ENCODE results near the gene FOXE3.
A peak's percentile ranks its signal among the peaks of the same experiment; 100 is the strongest.

- no peak for TF ChIP-seq RFX5 (IDR thresholded peaks at IDR 0.05; ENCODE audit: low read depth, low read length)
- TF ChIP-seq, protein P1, sequence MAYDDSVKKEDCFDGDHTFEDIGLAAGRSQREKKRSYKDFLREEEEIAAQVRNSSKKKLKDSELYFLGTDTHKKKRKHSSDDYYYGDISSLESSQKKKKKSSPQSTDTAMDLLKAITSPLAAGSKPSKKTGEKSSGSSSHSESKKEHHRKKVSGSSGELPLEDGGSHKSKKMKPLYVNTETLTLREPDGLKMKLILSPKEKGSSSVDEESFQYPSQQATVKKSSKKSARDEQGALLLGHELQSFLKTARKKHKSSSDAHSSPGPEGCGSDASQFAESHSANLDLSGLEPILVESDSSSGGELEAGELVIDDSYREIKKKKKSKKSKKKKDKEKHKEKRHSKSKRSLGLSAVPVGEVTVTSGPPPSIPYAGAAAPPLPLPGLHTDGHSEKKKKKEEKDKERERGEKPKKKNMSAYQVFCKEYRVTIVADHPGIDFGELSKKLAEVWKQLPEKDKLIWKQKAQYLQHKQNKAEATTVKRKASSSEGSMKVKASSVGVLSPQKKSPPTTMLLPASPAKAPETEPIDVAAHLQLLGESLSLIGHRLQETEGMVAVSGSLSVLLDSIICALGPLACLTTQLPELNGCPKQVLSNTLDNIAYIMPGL (CRISPR knock-in tag; IDR thresholded peaks at IDR 0.05) = no peak
- no peak for TF ChIP-seq KDM4B (IDR thresholded peaks at IDR 0.05; ENCODE audit: borderline replicate concordance in 2 of 2, low read depth in 1 of 2)
- TF ChIP-seq FIP1L1 (IDR thresholded peaks at IDR 0.05; ENCODE audit: low read depth, low read length, poor library complexity, severe bottlenecking) = no peak
- TF ChIP-seq, protein P2, sequence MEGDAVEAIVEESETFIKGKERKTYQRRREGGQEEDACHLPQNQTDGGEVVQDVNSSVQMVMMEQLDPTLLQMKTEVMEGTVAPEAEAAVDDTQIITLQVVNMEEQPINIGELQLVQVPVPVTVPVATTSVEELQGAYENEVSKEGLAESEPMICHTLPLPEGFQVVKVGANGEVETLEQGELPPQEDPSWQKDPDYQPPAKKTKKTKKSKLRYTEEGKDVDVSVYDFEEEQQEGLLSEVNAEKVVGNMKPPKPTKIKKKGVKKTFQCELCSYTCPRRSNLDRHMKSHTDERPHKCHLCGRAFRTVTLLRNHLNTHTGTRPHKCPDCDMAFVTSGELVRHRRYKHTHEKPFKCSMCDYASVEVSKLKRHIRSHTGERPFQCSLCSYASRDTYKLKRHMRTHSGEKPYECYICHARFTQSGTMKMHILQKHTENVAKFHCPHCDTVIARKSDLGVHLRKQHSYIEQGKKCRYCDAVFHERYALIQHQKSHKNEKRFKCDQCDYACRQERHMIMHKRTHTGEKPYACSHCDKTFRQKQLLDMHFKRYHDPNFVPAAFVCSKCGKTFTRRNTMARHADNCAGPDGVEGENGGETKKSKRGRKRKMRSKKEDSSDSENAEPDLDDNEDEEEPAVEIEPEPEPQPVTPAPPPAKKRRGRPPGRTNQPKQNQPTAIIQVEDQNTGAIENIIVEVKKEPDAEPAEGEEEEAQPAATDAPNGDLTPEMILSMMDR (IDR thresholded peaks at IDR 0.05 in 2 of 3, conservative IDR thresholded peaks at IDR 0.05 in 1 of 3; ENCODE audit: insufficient read depth in 2 of 3, low read depth in 1 of 3, low read length in 3 of 3) = peak; percentile 37 to 39 (median 38); a peak in 3 of 6 replicates
- TF ChIP-seq ZNF436 (CRISPR knock-in tag; IDR thresholded peaks at IDR 0.05) = no peak
- TF ChIP-seq RBBP5 (IDR thresholded peaks at IDR 0.05; ENCODE audit: borderline replicate concordance, insufficient read depth, low read length, poor library complexity, severe bottlenecking) = no peak
- no peak for TF ChIP-seq HCFC1 (IDR thresholded peaks at IDR 0.05; ENCODE audit: low read depth, low read length)
- TF ChIP-seq, protein P3, sequence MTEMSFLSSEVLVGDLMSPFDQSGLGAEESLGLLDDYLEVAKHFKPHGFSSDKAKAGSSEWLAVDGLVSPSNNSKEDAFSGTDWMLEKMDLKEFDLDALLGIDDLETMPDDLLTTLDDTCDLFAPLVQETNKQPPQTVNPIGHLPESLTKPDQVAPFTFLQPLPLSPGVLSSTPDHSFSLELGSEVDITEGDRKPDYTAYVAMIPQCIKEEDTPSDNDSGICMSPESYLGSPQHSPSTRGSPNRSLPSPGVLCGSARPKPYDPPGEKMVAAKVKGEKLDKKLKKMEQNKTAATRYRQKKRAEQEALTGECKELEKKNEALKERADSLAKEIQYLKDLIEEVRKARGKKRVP (CRISPR knock-in tag; IDR thresholded peaks at IDR 0.05) = no peak
- no peak for TF ChIP-seq RREB1 (CRISPR knock-in tag; IDR thresholded peaks at IDR 0.05)
- TF ChIP-seq MTA1 (IDR thresholded peaks at IDR 0.05; ENCODE audit: borderline replicate concordance) = no peak
Measured at GRCh38 chr1:47405697-47406096, 10.4 kb upstream of the FOXE3 start.

All from K562 (cell line).